ENCODE data around the gene C6orf118. TPM values are rescaled to one million over a fixed set of nuclear protein-coding genes. Genes with fewer than 3 reads are reported as not detected.

C6orf118 gene
- polyA plus RNA-seq, 3 donors, result not detected

GRCh38 chr6:165244524-165245247 lies 64.7 kb downstream of the C6orf118 start:
- H3K4me1 Mint-ChIP-seq, result no peaks in the 10 kb centered on the region
- intact Hi-C loops (cut with micrococcal nuclease), result no loop called here

GRCh38 chr6:165243801-165244200 lies 65.6 kb downstream of the C6orf118 start:
- no peak for TF ChIP-seq CTCF (IDR thresholded peaks at IDR 0.05)
- Histone ChIP-seq H2AFZ (ENCODE audit: insufficient read depth, low read depth, low read length, poor library complexity, severe bottlenecking) (no peak overlapping the region), H3K4me1 (ENCODE audit: control insufficient read depth in 1 of 2, insufficient read depth in 2 of 2, low read length in 2 of 2) (no peaks in the 10 kb centered on the region), H3K36me3 (replicated peaks in 1 of 2; ENCODE audit: control insufficient read depth in 1 of 2, insufficient read depth in 2 of 2, low read length in 2 of 2) (no peaks in the 10 kb centered on the region), H3K9ac (ENCODE audit: insufficient read depth, low read length, poor library complexity, severe bottlenecking) (no peak overlapping the region), H3K4me3 (replicated peaks in 1 of 3; ENCODE audit: low read depth in 2 of 3, low read length in 3 of 3) (no peak overlapping the region), H3K4me2 (replicated peaks; ENCODE audit: extremely low read depth, low read length, poor library complexity, severe bottlenecking) (no peak overlapping the region), H3K27ac (ENCODE audit: low read depth in 1 of 2, low read length in 2 of 2) (no peak overlapping the region), H3K79me2 (ENCODE audit: insufficient read depth, low read length) (no peaks in the 10 kb centered on the region), H3K27me3 (ENCODE audit: control insufficient read depth in 2 of 2, insufficient read depth in 2 of 2, low read length in 2 of 2) (no peaks in the 10 kb centered on the region), H4K20me1 (ENCODE audit: insufficient read depth, low read length) (no peaks in the 10 kb centered on the region), H3K9me3 (replicated peaks in 1 of 2; ENCODE audit: control insufficient read depth in 1 of 2, insufficient read depth in 1 of 2, low read length in 2 of 2) (no peaks in the 10 kb centered on the region)
- no peak for DNase-seq
- no peaks in the 10 kb centered on the region for H3K27me3 Mint-ChIP-seq (ENCODE audit: low read depth in 3 of 3)
- WGBS (ENCODE audit: insufficient coverage), result 86% methylated on average over 5 of the region's 5 CpGs
- no peak overlapping the region for H3K4me3 Mint-ChIP-seq
- H3K27ac Mint-ChIP-seq, result no peak overlapping the region
- intact Hi-C loops (cut with micrococcal nuclease), result no loop called here
- H3K9me3 Mint-ChIP-seq, result peaks cover 0 to 6% (median 3%) of the 10 kb centered on the region in 7 donors
- no peaks in the 10 kb centered on the region for H3K36me3 Mint-ChIP-seq
- no peaks in the 10 kb centered on the region for H3K4me1 Mint-ChIP-seq

More at GRCh38 chr6:165244524-165245247, 64.7 kb downstream of the C6orf118 start:
- no peak overlapping the region for H3K9ac ChIP-seq (ENCODE audit: insufficient read depth, low read length, poor library complexity, severe bottlenecking)
- no peaks in the 10 kb centered on the region for H3K36me3 ChIP-seq (replicated peaks in 1 of 2; ENCODE audit: control insufficient read depth in 1 of 2, insufficient read depth in 2 of 2, low read length in 2 of 2)
- H3K4me3 ChIP-seq (replicated peaks in 1 of 3; ENCODE audit: low read depth in 2 of 3, low read length in 3 of 3), result no peak overlapping the region
- H3K9me3 ChIP-seq (replicated peaks in 1 of 2; ENCODE audit: control insufficient read depth in 1 of 2, insufficient read depth in 1 of 2, low read length in 2 of 2), result peaks cover 0 to under 1% of the 10 kb centered on the region in 2 donors
- H3K36me3 Mint-ChIP-seq, result no peaks in the 10 kb centered on the region
- 71% methylated on average over 2 of the region's 12 CpGs for WGBS (ENCODE audit: insufficient coverage)
- H3K9me3 Mint-ChIP-seq, result peaks cover 0 to 6% (median 3%) of the 10 kb centered on the region in 7 donors
- no peak overlapping the region for H3K27ac Mint-ChIP-seq
- no peaks in the 10 kb centered on the region for H3K27me3 ChIP-seq (ENCODE audit: control insufficient read depth in 2 of 2, insufficient read depth in 2 of 2, low read length in 2 of 2)
- H3K4me1 ChIP-seq (ENCODE audit: control insufficient read depth in 1 of 2, insufficient read depth in 2 of 2, low read length in 2 of 2), result no peaks in the 10 kb centered on the region
- H3K4me3 Mint-ChIP-seq, result no peak overlapping the region
- H3K27ac ChIP-seq (ENCODE audit: low read depth in 1 of 2, low read length in 2 of 2), result no peak overlapping the region
- H2AFZ ChIP-seq (ENCODE audit: insufficient read depth, low read depth, low read length, poor library complexity, severe bottlenecking), result no peak overlapping the region
- no peaks in the 10 kb centered on the region for H4K20me1 ChIP-seq (ENCODE audit: insufficient read depth, low read length)
- TF ChIP-seq CTCF (IDR thresholded peaks at IDR 0.05), result no peak
- H3K79me2 ChIP-seq (ENCODE audit: insufficient read depth, low read length), result no peaks in the 10 kb centered on the region
- H3K4me2 ChIP-seq (replicated peaks; ENCODE audit: extremely low read depth, low read length, poor library complexity, severe bottlenecking), result no peak overlapping the region
- no peaks in the 10 kb centered on the region for H3K27me3 Mint-ChIP-seq (ENCODE audit: low read depth in 3 of 3)
- DNase-seq, result no peak
